Adrenal gland (tissue), 12 donors: ENCODE results near the gene ARL8B. TPM values are rescaled to one million over a fixed set of nuclear protein-coding genes. Genes with fewer than 3 reads are reported as not detected.
"Not testable (repeated sequence)": the region's sequence is repeated elsewhere in the genome, so short reads cannot be mapped to it uniquely, and the experiment has no call there.

Source experiments
- DNase-seq, 7 donors: peaks; one replicate each; pipeline ENCODE4 v3.0.0-alpha.2; 2019 to 2020
- H3K27ac ChIP-seq, 5 donors: fragments of 200-600 bp; sonication (generic) in 4 of 5; 1 replicate in 3 of 5; 2 replicates in 2 of 5; pipeline versions ENCODE4 v1.5.1 to v1.8.0; 2016 to 2020; ENCODE audit warnings: mild to moderate bottlenecking in 1 of 5
- H3K27me3 ChIP-seq: fragments of 200-600 bp; 2 replicates; pipeline ENCODE4 v1.8.0; 2021
- H3K36me3 ChIP-seq, 2 donors: fragments of 200-600 bp; replicated peaks in 1 of 2; 1 replicate in 1 of 2; 2 replicates in 1 of 2; pipeline versions ENCODE4 v1.5.1 to v1.8.0; 2018 to 2022
- H3K4me1 ChIP-seq, 2 donors: fragments of 200-600 bp; replicated peaks in 1 of 2; 1 replicate in 1 of 2; 2 replicates in 1 of 2; pipeline versions ENCODE4 v1.5.1 to v1.8.0; 2018 to 2021
- H3K4me3 ChIP-seq, 4 donors: fragments of 200-600 bp; sonication (generic) in 3 of 4; one replicate each; pipeline ENCODE4 v1.5.1; 2016 to 2018
- H3K9me3 ChIP-seq, 3 donors: fragments of 200-600 bp; sonication (generic) in 1 of 3; replicated peaks in 1 of 3; 1 replicate in 2 of 3; 2 replicates in 1 of 3; pipeline versions ENCODE4 v1.5.1 to v1.8.0; 2016 to 2021
- CTCF ChIP-seq, 6 experiments: fragments of 450-650 bp in 4 of 6; fragments of 200-600 bp in 2 of 6; sonication (generic) in 1 of 6; IDR thresholded peaks; 1 replicate in 5 of 6; 2 replicates in 1 of 6; pipeline versions ENCODE4 v1.5.1 to v1.8.0; 2016 to 2021; ENCODE audit warnings: antibody characterized with exemption in 6 of 6, mild to moderate bottlenecking in 2 of 6, moderate library complexity in 1 of 6
- POLR2A ChIP-seq, 2 donors: fragments of 450-650 bp; IDR thresholded peaks; one replicate each; pipeline ENCODE4 v1.6.1; 2017; ENCODE audit warnings: antibody characterized with exemption in 2 of 2, mild to moderate bottlenecking in 2 of 2, moderate library complexity in 1 of 2
- WGBS, 4 donors: extraction: QIAGEN DNeasy Blood & Tissue Kit in 2 of 4; methylation state at CpG; one replicate each; pipeline versions ENCODE4 v1.1.5 to v1.1.7; 2013 to 2017; 5-methylcytosine and 5-hydroxymethylcytosine counted together
- intact Hi-C, 2 donors: fragments of 100-400 bp; cut with DNase I; formaldehyde crosslinking; loops; one replicate each; pipeline versions ENCODE4 v1.14.1 to v1.15.0; 2022 to 2023
- polyA plus RNA-seq, 3 donors: library from polyadenylated mRNA; stranded (reverse); fragments of 200-250 nt in 2 of 3; fragments of 350-450 nt in 1 of 3; fragmentation: Illumina TruSeq in 1 of 3; extraction: RNeasy Lipid Tissue Mini Kit (QIAGEN cat#74804) in 1 of 3; gene quantifications; one replicate each; pipeline ENCODE4 v1.2.3, GENCODE V29; 2013 to 2014
- total RNA-seq, 9 donors: library from RNA; depleted of rRNA in 4 of 9; stranded (reverse); fragments of >200 nt in 4 of 9; fragments of 120-200 nt in 1 of 9; fragmentation: NEBNext Ultra II Directional in 1 of 9; extraction: Animal tissue kit (Norgen Biotek cat#: 25700) in 1 of 9; gene quantifications; one replicate each; pipeline versions ENCODE4 v1.1.0 to v1.2.4, GENCODE V29; 2013 to 2023
- donor health status: healthy with polysubstance abuse.
- donor health status: Bipolar disorder and iron deficiency.
- donor health status: DM: yes; HTN: yes; CAD: no.
- donor health status: DM: no; HTN: no; CAD: no.
- donor health status: DM: no; HTN: no; CAD: no.
- donor health status: DM: yes; HTN: yes; CAD: no.

The ARL8B gene
- total and polyA plus RNA-seq, 12 donors = 27.8 to 131 (median 52.8) TPM

DNA sequence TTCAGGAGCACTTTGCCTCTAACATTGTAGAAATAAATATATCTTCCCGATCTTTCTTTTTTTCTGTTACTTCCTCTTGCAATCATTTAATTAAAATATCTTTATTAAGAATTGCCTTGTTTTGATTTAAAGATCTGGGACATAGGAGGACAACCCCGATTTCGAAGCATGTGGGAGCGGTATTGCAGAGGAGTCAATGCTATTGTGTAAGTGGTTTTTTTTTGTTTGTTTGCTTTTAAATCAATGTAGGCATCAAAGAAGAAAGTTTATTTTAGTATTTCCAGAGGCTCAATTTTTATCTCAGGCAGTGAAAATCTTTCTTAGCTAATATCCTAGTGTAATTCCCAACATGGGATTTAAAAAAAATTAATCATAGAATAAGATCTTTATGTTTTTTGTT, 49.9 kb downstream of the ARL8B start:
- peaks cover 0 to 14% of the 10 kb centered on the region in 2 donors for H3K4me1 ChIP-seq
- intact Hi-C loops = no loop called here
- DNase-seq = no peak
- no peak overlapping the region for H3K27ac ChIP-seq
- 93 to 96% (median 95%) methylated on average over 4 of the region's 4 CpGs for WGBS, 4 donors
- TF ChIP-seq POLR2A (IDR thresholded peaks at IDR 0.05) (no peak), CTCF (IDR thresholded peaks at IDR 0.05) (no peak)
- H3K36me3 ChIP-seq = peaks cover 0 to 41% of the 10 kb centered on the region in 2 donors
- H3K27me3 ChIP-seq = no peaks in the 10 kb centered on the region
- no peaks in the 10 kb centered on the region for H3K9me3 ChIP-seq
- no peak overlapping the region for H3K4me3 ChIP-seq

DNA sequence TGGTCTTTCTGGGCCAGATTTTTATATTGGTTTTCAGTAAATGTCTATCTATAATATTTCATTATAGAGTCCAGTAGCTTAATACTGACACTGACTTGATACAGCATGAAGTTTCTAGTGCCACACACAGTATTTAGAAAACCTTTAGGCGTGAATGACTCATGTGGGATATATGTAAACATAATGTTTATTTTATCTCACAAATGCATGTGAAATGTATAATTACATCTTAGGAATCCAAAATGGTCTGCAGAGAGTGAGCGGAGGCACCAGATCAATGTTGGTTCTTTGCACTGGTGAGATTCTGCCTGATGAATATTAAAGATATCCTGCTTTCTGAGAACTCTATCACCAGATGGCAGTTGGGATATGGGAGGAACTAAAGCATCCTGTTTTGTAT, 56.9 kb downstream of the ARL8B start:
- H3K4me1 ChIP-seq, DNase-seq, H3K27ac ChIP-seq, H3K4me3 ChIP-seq, intact Hi-C loops, H3K27me3 ChIP-seq, H3K9me3 ChIP-seq: not testable (repeated sequence)
- WGBS, 4 donors = 95 to 99% (median 97%) methylated on average over 2 of the region's 2 CpGs
- peaks cover 0 to 37% of the 10 kb centered on the region in 2 donors for H3K36me3 ChIP-seq

DNA sequence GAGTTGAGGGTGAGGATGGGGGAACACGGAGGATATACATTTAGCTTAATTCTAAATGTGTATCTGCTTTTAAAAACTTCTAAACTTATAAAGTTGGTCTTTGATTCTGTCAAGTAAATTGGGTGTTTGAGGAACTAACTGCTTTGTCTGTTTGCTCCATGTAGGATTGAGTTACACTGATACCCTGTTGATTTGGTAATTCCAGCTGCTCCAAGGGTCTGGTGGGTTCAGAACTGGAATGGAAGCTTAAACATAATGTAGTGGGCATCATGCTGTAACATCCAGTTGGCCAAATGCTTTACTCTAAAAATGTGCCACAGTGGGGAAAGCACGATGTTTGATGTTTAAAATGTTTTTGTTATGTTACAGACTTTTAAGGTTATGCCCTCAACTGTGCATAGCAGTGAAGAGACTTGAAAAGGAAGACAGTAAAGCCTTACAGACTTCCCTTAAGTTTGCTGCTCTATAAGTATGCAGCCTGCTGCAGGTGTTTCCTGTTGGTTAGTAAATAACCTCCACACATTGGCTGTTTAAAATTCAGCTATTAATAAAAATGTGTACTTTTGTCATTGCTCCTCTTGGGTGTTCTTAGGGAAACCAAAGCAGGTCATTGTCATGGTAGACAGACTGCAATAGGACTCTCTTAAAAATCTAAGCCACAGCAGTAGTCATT, 59.5 kb downstream of the ARL8B start:
- H3K27me3 ChIP-seq = no peaks in the 10 kb centered on the region
- no peaks in the 10 kb centered on the region for H3K9me3 ChIP-seq
- 76 to 90% (median 87%) methylated on average over 2 of the region's 2 CpGs for WGBS, 4 donors
- H3K27ac ChIP-seq = no peak overlapping the region
- intact Hi-C loops = loop anchor here in 1 of 2 donors (10.0 kb wide), 1 partner anchor 47 kb away; no protein-coding TSS in a partner anchor
- TF ChIP-seq CTCF (IDR thresholded peaks at IDR 0.05) = no peak
- no peak for TF ChIP-seq POLR2A (IDR thresholded peaks at IDR 0.05)
- peaks cover 0 to 12% of the 10 kb centered on the region in 2 donors for H3K4me1 ChIP-seq
- DNase-seq = no peak
- no peak overlapping the region for H3K4me3 ChIP-seq
- H3K36me3 ChIP-seq = peaks cover 0 to 23% of the 10 kb centered on the region in 2 donors

DNA sequence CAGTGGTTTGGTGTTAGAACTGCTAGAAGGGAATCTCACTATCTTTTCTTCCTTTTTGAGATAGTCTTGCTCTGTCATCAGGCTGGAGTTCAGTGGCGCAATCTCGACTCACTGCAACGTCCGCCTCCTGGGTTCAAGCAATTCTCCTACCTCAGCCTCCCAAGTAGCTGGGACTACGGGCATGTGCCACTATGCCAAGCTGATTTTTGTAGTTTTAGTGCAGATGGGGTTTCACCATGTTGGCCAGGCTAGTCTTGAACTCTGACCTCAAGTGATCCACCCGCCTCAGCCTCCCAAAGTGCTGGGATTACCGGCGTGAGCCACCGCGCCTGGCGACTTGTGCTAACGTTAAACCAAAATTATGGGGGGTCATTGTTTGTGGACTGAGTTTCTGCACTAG, 61.6 kb downstream of the ARL8B start:
- H3K27me3 ChIP-seq, H3K4me3 ChIP-seq, H3K9me3 ChIP-seq, DNase-seq, H3K27ac ChIP-seq: not testable (repeated sequence)
- Histone ChIP-seq H3K4me1 (peaks cover 0 to 15% of the 10 kb centered on the region in 2 donors), H3K36me3 (peaks cover 0 to 21% of the 10 kb centered on the region in 2 donors)
- intact Hi-C loops = loop anchor here in 1 of 2 donors (10.0 kb wide), 1 partner anchor 49 kb away; no protein-coding TSS in a partner anchor
- 91 to 99% (median 94%) methylated on average over 11 to 12 of the region's 12 CpGs for WGBS, 4 donors

DNA sequence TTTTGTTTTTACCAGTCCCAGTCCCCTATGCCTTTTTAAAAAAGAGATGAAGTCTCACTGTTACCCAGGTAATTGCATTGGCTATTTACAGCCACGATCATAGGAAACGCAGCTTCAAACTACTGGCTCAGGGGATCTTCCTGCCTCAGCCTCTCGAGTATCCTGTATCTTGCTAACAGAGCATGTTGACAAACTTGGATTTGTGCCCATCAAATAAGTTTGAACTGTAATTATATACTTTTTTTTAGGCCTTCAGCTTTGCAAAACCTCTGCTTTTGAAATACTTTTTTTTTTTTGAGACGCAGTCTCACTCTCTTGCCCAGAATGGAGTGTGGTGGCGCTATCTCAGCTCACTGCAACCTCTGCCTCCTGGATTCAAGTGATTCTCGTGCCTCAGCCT, 62.4 kb downstream of the ARL8B start:
- Histone ChIP-seq H3K4me1 (peaks cover 4 to 22% of the 10 kb centered on the region in 2 donors), H3K4me3 (no peak overlapping the region), H3K27ac (no peak overlapping the region), H3K27me3 (no peaks in the 10 kb centered on the region), H3K9me3 (no peaks in the 10 kb centered on the region), H3K36me3 (peaks cover 0 to 13% of the 10 kb centered on the region in 2 donors)
- intact Hi-C loops = loop anchor here in 1 of 2 donors (10.0 kb wide), 1 partner anchor 50 kb away; no protein-coding TSS in a partner anchor
- TF ChIP-seq POLR2A (IDR thresholded peaks at IDR 0.05) (no peak), CTCF (IDR thresholded peaks at IDR 0.05) (no peak)
- no peak for DNase-seq
- WGBS, 4 donors = 75 to 87% (median 79%) methylated on average over 6 of the region's 6 CpGs
